ENCODE data around the gene FNDC3A.
"Not testable (repeated sequence)": the region's sequence is repeated elsewhere in the genome, so short reads cannot be mapped to it uniquely, and the experiment has no call there.

The FNDC3A gene

DNA sequence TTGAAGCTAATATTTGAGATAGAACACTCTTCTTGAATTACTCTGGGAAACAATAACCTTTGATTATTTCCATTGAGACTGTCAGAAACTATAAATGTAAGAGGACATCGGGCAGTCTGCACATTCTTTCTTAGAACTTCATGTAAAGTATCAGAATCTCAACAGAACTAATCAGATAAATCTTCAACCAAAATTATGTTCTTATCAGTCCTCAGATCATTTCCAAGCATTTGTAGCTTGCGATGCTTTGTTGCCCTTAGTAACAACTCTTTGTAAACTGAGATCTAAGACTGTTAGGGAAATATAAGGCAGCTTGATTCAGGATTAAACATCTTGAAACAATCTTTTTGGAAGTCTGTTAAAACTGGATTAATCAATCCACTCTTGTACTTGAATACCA is 70.3 kb downstream of the FNDC3A start:
- DNase-seq: no peak

DNA sequence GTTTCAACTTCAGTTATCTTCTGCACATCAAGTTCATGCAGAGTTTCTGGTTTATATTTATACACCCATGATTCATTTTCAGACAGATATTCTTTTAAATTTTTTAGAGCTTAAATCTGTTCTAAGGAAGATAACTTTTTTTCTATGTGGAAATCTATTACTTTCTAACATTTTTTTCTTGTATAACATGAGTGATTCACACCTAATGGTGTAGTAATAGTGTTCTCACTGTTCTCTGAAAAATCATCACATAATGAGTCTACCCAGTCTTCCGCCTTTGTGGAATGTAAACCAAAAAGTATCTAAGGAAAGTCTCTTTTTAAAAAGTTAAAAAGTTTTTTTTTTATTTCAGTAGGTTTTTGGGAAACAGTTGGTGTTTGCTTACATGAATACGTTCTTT is 70.8 kb downstream of the FNDC3A start:
- DNase-seq: no peak

GRCh38 chr13:49052813-49053212 is 77.1 kb downstream of the FNDC3A start:
- no peak for DNase-seq

GRCh38 chr13:49053215-49053614 is 77.5 kb downstream of the FNDC3A start:
- no peak for DNase-seq

DNA sequence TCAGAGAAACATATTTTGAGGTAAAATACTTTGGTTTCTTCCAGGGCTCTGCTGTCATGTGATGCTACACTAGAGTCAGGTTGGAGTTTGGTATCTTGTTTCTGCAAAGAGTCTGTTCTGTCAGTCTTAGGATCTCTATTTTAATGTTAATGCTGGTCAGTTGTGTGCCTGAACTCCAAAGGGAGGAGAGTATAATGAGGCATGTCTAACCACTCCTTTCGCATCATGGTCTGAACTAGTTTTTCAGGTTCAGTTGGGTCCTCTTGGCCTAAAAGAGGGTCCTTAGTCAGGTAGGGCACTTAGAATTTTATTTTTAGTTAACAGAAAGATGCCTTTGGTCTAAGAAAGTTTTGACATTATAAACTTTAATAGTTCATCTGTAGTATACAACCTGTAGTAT is 78.2 kb downstream of the FNDC3A start:
- no peak for DNase-seq

- DNase-seq: no peak
Measured at GRCh38 chr13:49055021-49055420, 79.3 kb downstream of the FNDC3A start.

- DNase-seq: no peak
Measured at GRCh38 chr13:49057176-49057575, 81.5 kb downstream of the FNDC3A start.

DNA sequence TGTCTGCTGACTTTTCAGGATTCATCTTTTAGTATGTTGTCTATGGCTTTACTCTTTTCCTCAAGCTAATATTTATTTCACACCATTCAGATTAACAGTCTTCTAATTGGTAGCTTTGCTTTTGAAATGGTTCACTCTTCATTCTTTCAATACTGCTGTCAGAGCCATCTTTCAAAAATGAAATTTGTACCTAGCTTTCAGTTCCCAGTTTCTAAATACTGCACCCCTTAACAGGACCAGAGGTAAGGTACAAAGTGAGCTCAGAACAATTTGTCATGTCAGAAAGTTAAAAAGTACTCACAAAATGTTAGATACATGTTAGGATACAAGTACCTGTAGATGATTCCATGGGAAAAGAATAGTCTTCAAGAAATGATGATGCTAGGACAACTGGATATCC is 83.0 kb downstream of the FNDC3A start:
- DNase-seq: no peak

DNA sequence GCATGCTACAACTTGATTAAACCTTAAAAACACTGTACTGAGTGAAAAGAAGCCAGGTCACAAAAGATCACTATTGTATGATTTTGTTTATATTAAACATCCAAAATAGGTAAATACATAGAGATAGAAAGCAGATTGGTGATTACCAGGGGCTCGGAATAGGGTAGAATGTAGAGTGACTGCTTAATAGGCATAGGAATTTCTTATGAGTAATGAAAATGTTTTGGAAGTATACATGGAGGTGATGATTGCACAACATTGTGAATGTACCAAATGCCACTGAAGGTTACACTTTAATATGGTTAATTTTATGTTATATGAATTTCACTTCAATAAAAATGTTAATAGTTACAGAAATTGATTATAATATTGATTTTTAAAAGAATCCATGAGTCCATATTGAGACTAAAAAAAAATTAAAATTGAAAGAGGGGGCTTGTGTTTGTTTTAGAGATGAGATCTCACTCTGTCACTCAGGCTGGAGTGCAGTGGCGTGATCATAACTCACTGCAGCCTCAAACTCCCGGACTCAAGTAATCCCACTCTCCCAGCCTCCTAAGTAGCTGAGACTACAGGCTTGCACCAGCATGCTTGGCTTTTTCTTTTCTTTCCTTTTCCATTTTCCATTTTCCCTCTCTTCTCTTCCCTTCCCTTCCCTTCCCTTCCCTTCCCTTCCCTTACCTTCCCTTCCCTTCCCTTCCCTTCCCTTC is 85.1 kb downstream of the FNDC3A start:
- no peak for DNase-seq

DNA sequence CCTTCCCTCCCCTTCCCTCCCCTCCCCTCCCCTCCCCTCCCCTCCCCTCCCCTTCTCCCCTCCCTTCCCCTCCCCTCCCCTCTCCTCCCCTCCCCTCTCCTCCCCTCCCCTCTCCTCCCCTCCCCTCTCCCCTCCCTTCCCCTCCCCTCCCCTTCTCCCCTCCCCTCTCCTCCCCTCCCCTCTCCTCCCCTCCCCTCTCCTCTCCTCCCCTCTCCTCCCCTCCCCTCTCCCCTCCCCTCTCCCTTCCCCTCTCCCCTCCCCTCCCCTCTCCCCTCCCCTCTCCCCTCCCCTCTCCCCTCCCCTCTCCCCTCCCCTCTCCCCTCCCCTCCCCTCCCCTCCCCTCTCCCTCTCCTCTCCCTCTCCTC is 85.7 kb downstream of the FNDC3A start:
- not testable (repeated sequence) for DNase-seq

GRCh38 chr13:49062297-49062896 is 86.7 kb downstream of the FNDC3A start:
- DNase-seq: no peak

DNA sequence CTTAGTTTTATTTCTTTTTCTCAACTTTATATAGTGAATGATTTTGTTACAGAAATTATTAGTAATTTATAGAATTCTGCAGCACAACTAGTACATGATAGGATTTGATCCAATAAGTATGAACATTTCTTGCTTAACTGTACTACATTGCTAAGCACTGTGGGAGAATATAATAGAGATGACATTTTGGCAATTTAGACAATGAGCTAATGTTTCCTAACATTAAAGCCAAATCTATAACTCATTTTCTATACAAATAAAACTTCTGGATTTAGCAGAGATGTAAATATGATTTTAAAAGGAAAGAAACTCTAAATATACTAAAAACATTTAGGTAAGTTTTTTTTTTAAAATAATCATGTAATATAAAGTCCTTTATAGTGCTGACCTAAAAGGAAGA is 87.3 kb downstream of the FNDC3A start:
- DNase-seq: no peak

GRCh38 chr13:49063497-49063896 is 87.8 kb downstream of the FNDC3A start:
- DNase-seq: no peak

DNA sequence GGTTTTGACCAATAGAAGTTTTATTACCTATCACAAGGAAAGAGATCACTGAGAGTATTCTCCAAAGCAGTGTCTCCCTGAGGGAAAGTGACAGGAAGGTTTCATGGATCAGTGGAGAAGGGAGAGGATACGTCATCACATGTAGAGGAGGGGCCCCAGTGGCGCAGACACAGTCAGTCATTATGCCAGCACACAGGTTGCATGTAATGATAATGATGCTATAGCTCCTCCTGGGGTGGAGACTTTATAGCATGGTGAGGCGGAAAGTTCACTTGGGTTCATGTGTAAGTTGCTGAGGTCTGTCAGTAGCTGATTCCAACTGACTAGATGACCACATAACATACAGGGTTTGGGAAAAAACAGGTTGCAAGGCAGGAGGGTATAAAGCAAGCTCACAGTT is 88.8 kb downstream of the FNDC3A start:
- DNase-seq: no peak

DNA sequence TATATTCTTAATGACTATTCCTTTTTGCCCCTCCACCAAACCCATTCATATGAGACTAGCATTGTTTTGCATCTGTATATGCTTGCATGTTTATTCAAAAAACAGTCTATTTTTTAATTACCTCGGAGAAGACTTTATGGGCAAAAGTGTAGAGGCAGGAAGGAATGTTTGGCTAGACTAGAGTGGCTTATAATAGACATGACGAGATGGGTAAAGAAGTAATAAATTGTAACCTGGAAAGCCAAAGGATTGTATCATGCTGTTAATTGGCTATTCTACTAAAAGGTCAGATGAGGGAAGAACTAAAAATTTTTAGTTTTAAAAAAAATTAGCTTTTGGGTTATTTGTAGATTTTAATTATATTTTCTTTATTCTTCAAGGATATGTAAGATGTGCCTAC is 91.1 kb downstream of the FNDC3A start:
- no peak for DNase-seq

GRCh38 chr13:49068498-49068897 is 92.8 kb downstream of the FNDC3A start:
- DNase-seq: not testable (repeated sequence)

DNA sequence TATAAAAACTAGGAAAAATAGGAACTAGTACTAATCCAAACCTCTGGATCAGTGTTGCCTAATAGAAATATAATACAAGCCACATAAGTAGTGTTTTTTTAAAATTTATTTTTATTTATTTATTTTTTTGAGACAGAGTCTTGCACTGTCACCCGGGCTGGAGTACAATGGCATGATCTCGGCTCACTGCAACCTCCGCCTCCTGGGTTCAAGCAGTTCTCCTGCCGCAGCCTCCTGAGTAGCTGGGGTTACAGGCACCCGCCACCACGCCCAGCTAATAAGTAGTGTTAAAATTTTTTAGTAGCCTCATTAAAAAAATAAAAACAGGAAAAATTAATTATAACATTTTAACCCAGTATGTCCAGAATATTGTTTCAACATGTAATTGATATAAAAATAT is 94.3 kb downstream of the FNDC3A start:
- not testable (repeated sequence) for DNase-seq

DNA sequence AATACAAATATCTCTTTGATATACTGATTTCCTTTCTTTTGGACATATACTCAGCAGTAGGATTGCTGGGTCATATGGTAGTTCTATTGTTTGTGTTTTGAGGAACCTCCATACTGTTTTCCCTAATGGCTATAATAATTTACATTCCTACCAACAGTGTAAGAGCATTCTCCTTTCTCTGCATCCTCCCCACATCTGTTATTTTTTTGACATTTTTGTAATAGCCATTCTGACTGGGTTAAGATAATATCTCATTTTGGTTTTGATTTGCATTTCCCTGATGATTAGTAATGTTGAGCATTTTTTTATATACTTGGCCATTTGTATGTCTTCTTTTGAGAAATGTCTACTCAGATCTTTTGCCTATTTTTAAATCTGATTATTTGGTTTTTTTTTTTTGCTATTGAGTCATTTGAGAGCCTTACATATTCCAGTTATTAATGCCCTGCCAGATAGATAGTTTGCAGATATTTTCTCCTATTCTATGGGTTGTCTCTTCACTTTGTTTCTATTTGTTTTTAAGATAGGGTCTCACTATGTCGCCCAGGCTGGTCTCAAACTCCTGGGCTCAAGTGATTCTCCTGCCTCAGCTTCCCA is 95.7 kb downstream of the FNDC3A start:
- DNase-seq: no peak

GRCh38 chr13:49082653-49083536 is 107.2 kb downstream of the FNDC3A start:
- no peak for DNase-seq

- DNase-seq: no peak
Measured at GRCh38 chr13:49084961-49085360, 109.2 kb downstream of the FNDC3A start.

- no peak for DNase-seq
Measured at GRCh38 chr13:49086722-49087121, 111.0 kb downstream of the FNDC3A start.

GRCh38 chr13:49093376-49093775 is 117.7 kb downstream of the FNDC3A start:
- DNase-seq: no peak

DNA sequence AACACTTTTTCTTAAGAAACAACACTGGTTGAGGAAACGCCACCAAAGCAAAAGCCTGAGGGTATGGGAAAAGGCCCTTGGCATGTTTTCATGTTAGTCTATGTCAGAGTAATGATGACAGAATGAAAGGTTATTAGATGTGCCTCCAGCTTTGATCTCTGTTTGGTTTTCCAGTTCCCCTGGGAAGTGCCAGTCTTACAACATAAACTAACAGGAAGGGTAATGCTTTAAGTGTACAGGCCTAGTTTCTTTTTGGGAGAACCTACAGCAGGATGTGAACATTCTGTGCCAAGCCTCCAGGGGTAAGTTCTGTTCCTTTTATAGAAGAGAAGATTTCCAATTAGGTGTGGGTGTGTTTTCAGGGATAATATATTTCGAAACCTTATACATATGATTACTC is 121.7 kb downstream of the FNDC3A start:
- DNase-seq: no peak

- DNase-seq: no peak
Measured at GRCh38 chr13:49098198-49098597, 122.5 kb downstream of the FNDC3A start.

Data from NCI-H2029 treated with DMSO at 0.1 percent for 48 hours (cell line).